Neuron (in vitro differentiated cells): ENCODE data around the gene UQCRFS1.
"Not testable (repeated sequence)": the region's sequence is repeated elsewhere in the genome, so short reads cannot be mapped to it uniquely, and the experiment has no call there.

Experiments
- H2AFZ ChIP-seq: one replicate; pipeline ENCODE4 v1.6.1; 2013; ENCODE audit warnings: low read depth, mild to moderate bottlenecking, inconsistent platforms, low read length, moderate library complexity
- H3K27me3 ChIP-seq: one replicate; pipeline ENCODE4 v1.6.1; 2013; ENCODE audit warnings: low read length; ENCODE audit not compliant: insufficient read depth
- H3K36me3 ChIP-seq: one replicate; pipeline ENCODE4 v1.6.1; 2013; ENCODE audit warnings: low read length; ENCODE audit not compliant: insufficient read depth
- H3K4me1 ChIP-seq: one replicate; pipeline ENCODE4 v1.6.1; 2013; ENCODE audit warnings: low read length; ENCODE audit not compliant: insufficient read depth
- H3K4me3 ChIP-seq: 2 replicates; pipeline ENCODE4 v1.5.1; 2013; ENCODE audit warnings: mild to moderate bottlenecking, low read length, moderate library complexity
- H3K9me3 ChIP-seq: one replicate; pipeline ENCODE4 v1.6.1; 2013; ENCODE audit warnings: low read length

UQCRFS1 gene

GRCh38 chr19:29245215-29245614, 32.3 kb upstream of the UQCRFS1 start:
- Histone ChIP-seq H2AFZ (no peak overlapping the region), H3K4me1 (no peaks in the 10 kb centered on the region), H3K9me3 (no peaks in the 10 kb centered on the region), H3K4me3 (no peak overlapping the region), H3K27me3 (peaks cover 11% of the 10 kb centered on the region), H3K36me3 (no peaks in the 10 kb centered on the region)

GRCh38 chr19:29241324-29241723, 28.4 kb upstream of the UQCRFS1 start:
- H3K4me3 ChIP-seq, result no peak overlapping the region
- peaks cover 15% of the 10 kb centered on the region for H3K27me3 ChIP-seq
- no peak overlapping the region for H2AFZ ChIP-seq
- H3K36me3 ChIP-seq, result no peaks in the 10 kb centered on the region
- H3K9me3 ChIP-seq, result no peaks in the 10 kb centered on the region
- H3K4me1 ChIP-seq, result no peaks in the 10 kb centered on the region

- Histone ChIP-seq H3K4me1 (no peaks in the 10 kb centered on the region), H3K36me3 (no peaks in the 10 kb centered on the region), H3K9me3 (no peaks in the 10 kb centered on the region), H2AFZ (no peak overlapping the region), H3K27me3 (peaks cover 12% of the 10 kb centered on the region), H3K4me3 (no peak overlapping the region)
Observed at GRCh38 chr19:29239213-29239776, 26.3 kb upstream of the UQCRFS1 start.

- Histone ChIP-seq H3K4me3 (no peak overlapping the region), H3K36me3 (no peaks in the 10 kb centered on the region), H3K27me3 (no peaks in the 10 kb centered on the region), H3K4me1 (no peaks in the 10 kb centered on the region), H3K9me3 (no peaks in the 10 kb centered on the region), H2AFZ (no peak overlapping the region)
Observed at GRCh38 chr19:29233591-29233990, 20.6 kb upstream of the UQCRFS1 start.

GRCh38 chr19:29232315-29232852, 19.4 kb upstream of the UQCRFS1 start:
- Histone ChIP-seq H2AFZ (no peak overlapping the region), H3K36me3 (no peaks in the 10 kb centered on the region), H3K27me3 (no peaks in the 10 kb centered on the region), H3K4me3 (no peak overlapping the region), H3K4me1 (no peaks in the 10 kb centered on the region), H3K9me3 (no peaks in the 10 kb centered on the region)

- H3K9me3 ChIP-seq, H3K4me1 ChIP-seq, H2AFZ ChIP-seq, H3K27me3 ChIP-seq, H3K36me3 ChIP-seq, H3K4me3 ChIP-seq: not testable (repeated sequence)
Observed at GRCh38 chr19:29231306-29231705, 18.4 kb upstream of the UQCRFS1 start.

- H3K9me3 ChIP-seq, result no peaks in the 10 kb centered on the region
- H3K4me1 ChIP-seq, result peaks cover 4% of the 10 kb centered on the region
- peaks cover 14% of the 10 kb centered on the region for H3K27me3 ChIP-seq
- no peaks in the 10 kb centered on the region for H3K36me3 ChIP-seq
- H3K4me3 ChIP-seq, result no peak overlapping the region
- no peak overlapping the region for H2AFZ ChIP-seq
Observed at GRCh38 chr19:29217616-29218015, 4.7 kb upstream of the UQCRFS1 start.

GRCh38 chr19:29216021-29216420, 3.1 kb upstream of the UQCRFS1 start:
- peaks cover 13% of the 10 kb centered on the region for H3K4me1 ChIP-seq
- H3K36me3 ChIP-seq, result no peaks in the 10 kb centered on the region
- peaks cover 14% of the 10 kb centered on the region for H3K27me3 ChIP-seq
- no peak overlapping the region for H3K4me3 ChIP-seq
- H3K9me3 ChIP-seq, result peaks cover 3% of the 10 kb centered on the region
- H2AFZ ChIP-seq, result no peak overlapping the region

GRCh38 chr19:29215322-29215845, 2.4 kb upstream of the UQCRFS1 start:
- H3K27me3 ChIP-seq, result peaks cover 14% of the 10 kb centered on the region
- no peaks in the 10 kb centered on the region for H3K36me3 ChIP-seq
- H2AFZ ChIP-seq, result no peak overlapping the region
- H3K4me3 ChIP-seq, result no peak overlapping the region
- peaks cover 13% of the 10 kb centered on the region for H3K4me1 ChIP-seq
- peaks cover 3% of the 10 kb centered on the region for H3K9me3 ChIP-seq

GRCh38 chr19:29214411-29214810, 1.5 kb upstream of the UQCRFS1 start:
- Histone ChIP-seq H3K4me3 (no peak overlapping the region), H3K27me3 (peaks cover 14% of the 10 kb centered on the region), H3K36me3 (no peaks in the 10 kb centered on the region), H3K9me3 (peaks cover 3% of the 10 kb centered on the region), H2AFZ (no peak overlapping the region), H3K4me1 (peaks cover 13% of the 10 kb centered on the region)

- Histone ChIP-seq H3K4me3 (peak overlapping the region; percentile 84), H3K36me3 (peaks cover 7% of the 10 kb centered on the region), H2AFZ (no peak overlapping the region), H3K9me3 (peaks cover 3% of the 10 kb centered on the region), H3K27me3 (no peaks in the 10 kb centered on the region), H3K4me1 (peaks cover 13% of the 10 kb centered on the region)
Observed at GRCh38 chr19:29212356-29212647, 649 bp downstream of the UQCRFS1 start.

- Histone ChIP-seq H3K9me3 (peaks cover 3% of the 10 kb centered on the region), H3K4me3 (peak overlapping the region; percentile 84), H3K27me3 (no peaks in the 10 kb centered on the region), H3K36me3 (peaks cover 11% of the 10 kb centered on the region), H3K4me1 (peaks cover 13% of the 10 kb centered on the region), H2AFZ (no peak overlapping the region)
Observed at GRCh38 chr19:29211562-29212355, 1.2 kb downstream of the UQCRFS1 start.

- Histone ChIP-seq H3K4me1 (peaks cover 13% of the 10 kb centered on the region), H3K4me3 (peak overlapping the region; percentile 84), H3K36me3 (peaks cover 18% of the 10 kb centered on the region)
- H3K27me3 ChIP-seq, H3K9me3 ChIP-seq, H2AFZ ChIP-seq: not testable (repeated sequence)
Observed at GRCh38 chr19:29211041-29211440, 1.9 kb downstream of the UQCRFS1 start.
